H9 (cell line): Measurements from ENCODE around the gene VSTM2A. TPM values are rescaled to one million over a fixed set of nuclear protein-coding genes. Genes with fewer than 3 reads are reported as not detected.

Experiments
- DNase-seq: peaks from one replicate; pipeline ENCODE4 v3.0.0-alpha.2; 2017
- H2AFZ ChIP-seq: one replicate; pipeline ENCODE4 v1.6.1; 2013; ENCODE audit warnings: mild to moderate bottlenecking, low read length, control low read depth, moderate library complexity
- H2AK5ac ChIP-seq: 2 replicates; pipeline ENCODE4 v1.6.1; 2013; ENCODE audit warnings: low read length, control low read depth, mixed read lengths; ENCODE audit not compliant: insufficient read length
- H2BK120ac ChIP-seq: one replicate; pipeline ENCODE4 v1.6.1; 2013; ENCODE audit warnings: low read depth, mild to moderate bottlenecking, low read length, control low read depth, inconsistent platforms; ENCODE audit not compliant: poor library complexity, severe bottlenecking
- H2BK12ac ChIP-seq: 2 replicates; pipeline ENCODE4 v1.6.1; 2013; ENCODE audit warnings: low read length, control low read depth, mixed read lengths, low read depth; ENCODE audit not compliant: insufficient read length
- H2BK15ac ChIP-seq: 2 replicates; pipeline ENCODE4 v1.6.1; 2013; ENCODE audit warnings: low read depth, low read length, control low read depth
- H2BK20ac ChIP-seq: one replicate; pipeline ENCODE4 v1.6.1; 2013; ENCODE audit warnings: low read depth, mild to moderate bottlenecking, low read length, control low read depth, inconsistent platforms; ENCODE audit not compliant: poor library complexity, severe bottlenecking
- H2BK5ac ChIP-seq: 2 replicates; pipeline ENCODE4 v1.6.1; 2013; ENCODE audit warnings: low read length, control low read depth, mixed read lengths; ENCODE audit not compliant: insufficient read length
- H3K14ac ChIP-seq: 2 replicates; pipeline ENCODE4 v1.6.1; 2013; ENCODE audit warnings: low read length, control low read depth; ENCODE audit not compliant: insufficient read depth
- H3K18ac ChIP-seq: 2 replicates; pipeline ENCODE4 v1.6.1; 2013; ENCODE audit warnings: low read depth, mild to moderate bottlenecking, mixed read lengths, low read length, control low read depth; ENCODE audit not compliant: insufficient read length
- H3K23ac ChIP-seq: 2 replicates; pipeline ENCODE4 v1.6.1; 2013; ENCODE audit warnings: low read length, control low read depth, mixed read lengths, low read depth; ENCODE audit not compliant: insufficient read length
- H3K23me2 ChIP-seq: 2 replicates; pipeline ENCODE4 v1.6.1; 2013; ENCODE audit warnings: low read depth, mild to moderate bottlenecking, mixed read lengths, low read length, control low read depth; ENCODE audit not compliant: insufficient read length, poor library complexity, severe bottlenecking
- H3K27ac ChIP-seq: 2 replicates; pipeline ENCODE4 v1.5.1; 2013; ENCODE audit warnings: low read length, control low read depth, mixed read lengths, low read depth; ENCODE audit not compliant: insufficient read length
- H3K27me3 ChIP-seq: 2 replicates; pipeline ENCODE4 v1.6.1; 2013; ENCODE audit warnings: low read length, control low read depth, inconsistent platforms; ENCODE audit not compliant: insufficient read depth
- H3K4ac ChIP-seq: 2 replicates; pipeline ENCODE4 v1.6.1; 2013; ENCODE audit warnings: low read depth, mild to moderate bottlenecking, control low read depth, inconsistent platforms, low read length, moderate library complexity
- H3K4me1 ChIP-seq: 2 replicates; pipeline ENCODE4 v1.6.1; 2013; ENCODE audit warnings: low read length, control low read depth, inconsistent platforms; ENCODE audit not compliant: insufficient read depth
- H3K4me2 ChIP-seq: 2 replicates; pipeline ENCODE4 v1.6.1; 2013; ENCODE audit warnings: low read length, control low read depth, mixed read lengths; ENCODE audit not compliant: insufficient read length, insufficient read depth
- H3K56ac ChIP-seq: 2 replicates; pipeline ENCODE4 v1.6.1; 2013; ENCODE audit warnings: low read depth, mild to moderate bottlenecking, mixed read lengths, low read length, control low read depth; ENCODE audit not compliant: insufficient read length
- H3K79me1 ChIP-seq: 2 replicates; pipeline ENCODE4 v1.6.1; 2013; ENCODE audit warnings: low read depth, mild to moderate bottlenecking, moderate library complexity, low read length, control low read depth, inconsistent platforms; ENCODE audit not compliant: insufficient read depth, poor library complexity, severe bottlenecking
- H3K79me2 ChIP-seq: 2 replicates; pipeline ENCODE4 v1.6.1; 2013; ENCODE audit warnings: low read length, control low read depth, inconsistent platforms; ENCODE audit not compliant: insufficient read depth
- H3K9ac ChIP-seq: 2 replicates; pipeline ENCODE4 v1.6.1; 2013; ENCODE audit warnings: low read length, control low read depth, mixed read lengths; ENCODE audit not compliant: insufficient read length; ENCODE audit errors: extremely low read depth
- H3K9me3 ChIP-seq: one replicate; pipeline ENCODE4 v1.6.1; 2013; ENCODE audit warnings: low read depth, low read length, inconsistent platforms; ENCODE audit not compliant: control insufficient read depth
- H3T11ph ChIP-seq: one replicate; pipeline ENCODE4 v1.6.1; 2013; ENCODE audit warnings: mild to moderate bottlenecking, low read length, control low read depth, inconsistent platforms
- H4K20me1 ChIP-seq: one replicate; pipeline ENCODE4 v1.6.1; 2013; ENCODE audit not compliant: control insufficient read depth, insufficient read length, insufficient read depth
- H4K5ac ChIP-seq: 2 replicates; pipeline ENCODE4 v1.6.1; 2013; ENCODE audit warnings: low read depth, mild to moderate bottlenecking, mixed read lengths, low read length, control low read depth; ENCODE audit not compliant: insufficient read length
- H4K8ac ChIP-seq: replicated peaks from 2 replicates; pipeline ENCODE4 v1.6.1; 2013; ENCODE audit warnings: low read length, control low read depth, mixed read lengths, low read depth; ENCODE audit not compliant: insufficient read length
- H4K91ac ChIP-seq: 2 replicates; pipeline ENCODE4 v1.6.1; 2013; ENCODE audit warnings: low read depth, mild to moderate bottlenecking, moderate library complexity, mixed read lengths, low read length, control low read depth; ENCODE audit not compliant: insufficient read length
- H3K27ac Mint-ChIP-seq, 3 experiments: 2 replicates in 2 of 3; 3 replicates in 1 of 3; pipeline ENCODE4 v1.8.0; 2020 to 2021; ENCODE audit warnings: mixed read lengths in 3 of 3, mild to moderate bottlenecking in 1 of 3, moderate library complexity in 1 of 3
- H3K27me3 Mint-ChIP-seq: 2 replicates; pipeline ENCODE4 v1.8.0; 2021; ENCODE audit warnings: low read depth, mild to moderate bottlenecking, moderate library complexity, mixed read lengths
- H3K36me3 Mint-ChIP-seq, 3 experiments: 2 replicates in 2 of 3; 3 replicates in 1 of 3; pipeline ENCODE4 v1.8.0; 2020 to 2021; ENCODE audit warnings: low read depth in 3 of 3, mixed read lengths in 3 of 3; ENCODE audit not compliant: insufficient read depth in 1 of 3
- H3K4me1 Mint-ChIP-seq, 2 experiments: 2 replicates each; pipeline ENCODE4 v1.8.0; 2020; ENCODE audit warnings: mixed read lengths in 2 of 2
- H3K4me3 Mint-ChIP-seq, 2 experiments: 2 replicates in 1 of 2; 3 replicates in 1 of 2; pipeline ENCODE4 v1.8.0; 2020 to 2021; ENCODE audit warnings: mild to moderate bottlenecking in 2 of 2, mixed read lengths in 2 of 2, moderate library complexity in 1 of 2
- H3K9me3 Mint-ChIP-seq, 2 experiments: 2 replicates in 1 of 2; 3 replicates in 1 of 2; pipeline ENCODE4 v1.8.0; 2020; ENCODE audit warnings: mild to moderate bottlenecking in 2 of 2, mixed read lengths in 2 of 2, moderate library complexity in 1 of 2
- WGBS: extraction: QIAGEN DNeasy Blood & Tissue Kit; methylation state at CpG from one replicate; pipeline ENCODE4 v1.1.7; 2013; ENCODE audit warnings: missing lambda C conversion rate, low lambda C conversion rate, mixed read lengths; ENCODE audit not compliant: insufficient read length; ENCODE audit errors: extremely low coverage; 5-methylcytosine and 5-hydroxymethylcytosine counted together
- total RNA-seq: library from RNA; stranded (reverse); gene quantifications from 2 replicates; pipeline ENCODE4 v1.2.1, GENCODE V29; 2021
- TF ChIP-seq, protein P1 (sequence below): fragments of 200-600 bp; sonication (generic); conservative IDR thresholded peaks from 3 replicates; pipeline ENCODE4 v1.8.0; 2021; ENCODE audit warnings: antibody characterized with exemption, mild to moderate bottlenecking

Gene VSTM2A
- total RNA-seq, 1 experiment from 2014 or later: 0.11 TPM

DNA sequence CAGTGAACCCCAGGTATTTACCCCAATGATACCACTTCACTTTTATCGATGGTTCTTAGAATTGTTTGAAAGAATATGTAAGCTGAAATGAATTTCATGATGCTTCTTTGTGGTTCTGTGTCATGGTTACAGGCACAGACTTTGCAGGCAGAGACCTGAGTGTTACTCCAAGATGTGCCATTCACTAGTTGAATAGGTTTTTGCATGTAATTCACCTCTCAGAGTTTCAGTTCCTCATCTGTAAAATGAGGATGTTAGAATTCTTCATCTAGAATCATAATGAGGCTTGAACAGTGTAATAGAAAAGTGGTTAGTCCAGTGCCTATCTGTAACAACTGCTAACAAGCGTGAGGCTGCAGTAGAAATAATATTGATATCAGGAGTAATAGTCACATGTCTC is 54.6 kb downstream of the VSTM2A start:
- Histone ChIP-seq H2BK12ac (no peak overlapping the region), H4K5ac (no peak overlapping the region), H3K9ac (no peak overlapping the region), H3K4me2 (no peak overlapping the region), H3K4ac (no peak overlapping the region), H2BK5ac (no peak overlapping the region), H2AK5ac (no peak overlapping the region), H4K91ac (no peak overlapping the region), H4K20me1 (no peaks in the 10 kb centered on the region), H3K18ac (no peak overlapping the region), H2BK120ac (no peak overlapping the region), H3K56ac (no peak overlapping the region), H4K8ac (no peak overlapping the region), H2BK20ac (no peak overlapping the region), H2AFZ (no peak overlapping the region), H3K79me1 (no peaks in the 10 kb centered on the region), H3K27me3 (no peaks in the 10 kb centered on the region), H3K27ac (no peak overlapping the region), H3K14ac (no peak overlapping the region), H3K4me1 (no peaks in the 10 kb centered on the region), H3T11ph (no peak overlapping the region), H2BK15ac (no peak overlapping the region), H3K23ac (no peak overlapping the region), H3K23me2 (no peaks in the 10 kb centered on the region), H3K79me2 (no peaks in the 10 kb centered on the region), H3K9me3 (no peaks in the 10 kb centered on the region)
- DNase-seq: no peak
- H3K36me3 Mint-ChIP-seq: peaks cover 0 to 2% (median 0%) of the 10 kb centered on the region in 3 experiments; a peak in 1 of 7 replicates
- H3K4me1 Mint-ChIP-seq: no peaks in the 10 kb centered on the region
- WGBS: no CpG with 5 or more reads among the region's 2 CpGs
- no peaks in the 10 kb centered on the region; the same call in 1 of the 2 replicates for H3K27me3 Mint-ChIP-seq
- H3K27ac Mint-ChIP-seq: no peak overlapping the region
- H3K9me3 Mint-ChIP-seq: peaks cover 0 to 2% of the 10 kb centered on the region in 2 experiments; a peak in 3 of 5 replicates
- no peak overlapping the region for H3K4me3 Mint-ChIP-seq
- TF ChIP-seq, protein P1, sequence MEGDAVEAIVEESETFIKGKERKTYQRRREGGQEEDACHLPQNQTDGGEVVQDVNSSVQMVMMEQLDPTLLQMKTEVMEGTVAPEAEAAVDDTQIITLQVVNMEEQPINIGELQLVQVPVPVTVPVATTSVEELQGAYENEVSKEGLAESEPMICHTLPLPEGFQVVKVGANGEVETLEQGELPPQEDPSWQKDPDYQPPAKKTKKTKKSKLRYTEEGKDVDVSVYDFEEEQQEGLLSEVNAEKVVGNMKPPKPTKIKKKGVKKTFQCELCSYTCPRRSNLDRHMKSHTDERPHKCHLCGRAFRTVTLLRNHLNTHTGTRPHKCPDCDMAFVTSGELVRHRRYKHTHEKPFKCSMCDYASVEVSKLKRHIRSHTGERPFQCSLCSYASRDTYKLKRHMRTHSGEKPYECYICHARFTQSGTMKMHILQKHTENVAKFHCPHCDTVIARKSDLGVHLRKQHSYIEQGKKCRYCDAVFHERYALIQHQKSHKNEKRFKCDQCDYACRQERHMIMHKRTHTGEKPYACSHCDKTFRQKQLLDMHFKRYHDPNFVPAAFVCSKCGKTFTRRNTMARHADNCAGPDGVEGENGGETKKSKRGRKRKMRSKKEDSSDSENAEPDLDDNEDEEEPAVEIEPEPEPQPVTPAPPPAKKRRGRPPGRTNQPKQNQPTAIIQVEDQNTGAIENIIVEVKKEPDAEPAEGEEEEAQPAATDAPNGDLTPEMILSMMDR: no peak
